ENCODE data around the gene CELSR1. TPM values are rescaled to one million over a fixed set of nuclear protein-coding genes. Genes with fewer than 3 reads are reported as not detected.

CELSR1 gene
- total RNA-seq, 1 donor from 2014 or later, result 8.9 TPM

- TF ChIP-seq, protein P1, sequence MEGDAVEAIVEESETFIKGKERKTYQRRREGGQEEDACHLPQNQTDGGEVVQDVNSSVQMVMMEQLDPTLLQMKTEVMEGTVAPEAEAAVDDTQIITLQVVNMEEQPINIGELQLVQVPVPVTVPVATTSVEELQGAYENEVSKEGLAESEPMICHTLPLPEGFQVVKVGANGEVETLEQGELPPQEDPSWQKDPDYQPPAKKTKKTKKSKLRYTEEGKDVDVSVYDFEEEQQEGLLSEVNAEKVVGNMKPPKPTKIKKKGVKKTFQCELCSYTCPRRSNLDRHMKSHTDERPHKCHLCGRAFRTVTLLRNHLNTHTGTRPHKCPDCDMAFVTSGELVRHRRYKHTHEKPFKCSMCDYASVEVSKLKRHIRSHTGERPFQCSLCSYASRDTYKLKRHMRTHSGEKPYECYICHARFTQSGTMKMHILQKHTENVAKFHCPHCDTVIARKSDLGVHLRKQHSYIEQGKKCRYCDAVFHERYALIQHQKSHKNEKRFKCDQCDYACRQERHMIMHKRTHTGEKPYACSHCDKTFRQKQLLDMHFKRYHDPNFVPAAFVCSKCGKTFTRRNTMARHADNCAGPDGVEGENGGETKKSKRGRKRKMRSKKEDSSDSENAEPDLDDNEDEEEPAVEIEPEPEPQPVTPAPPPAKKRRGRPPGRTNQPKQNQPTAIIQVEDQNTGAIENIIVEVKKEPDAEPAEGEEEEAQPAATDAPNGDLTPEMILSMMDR (IDR thresholded peaks at IDR 0.05; ENCODE audit: borderline replicate concordance), result no peak
- no peak for DNase-seq
- H3K27me3 ChIP-seq (ENCODE audit: low read depth), result peaks cover 20% of the 10 kb centered on the region
- no peak overlapping the region for H3K4me3 ChIP-seq
- intact Hi-C loops (cut with micrococcal nuclease), result no loop called here
- peaks cover 22% of the 10 kb centered on the region for H3K4me1 ChIP-seq
- H3K36me3 ChIP-seq, result no peaks in the 10 kb centered on the region
- H3K9me3 ChIP-seq (replicated peaks), result no peaks in the 10 kb centered on the region
- no peak overlapping the region for H3K27ac ChIP-seq (replicated peaks)
These were observed 120.9 kb downstream of the CELSR1 start for GRCh38 chr22:46416520-46416871.

DNA sequence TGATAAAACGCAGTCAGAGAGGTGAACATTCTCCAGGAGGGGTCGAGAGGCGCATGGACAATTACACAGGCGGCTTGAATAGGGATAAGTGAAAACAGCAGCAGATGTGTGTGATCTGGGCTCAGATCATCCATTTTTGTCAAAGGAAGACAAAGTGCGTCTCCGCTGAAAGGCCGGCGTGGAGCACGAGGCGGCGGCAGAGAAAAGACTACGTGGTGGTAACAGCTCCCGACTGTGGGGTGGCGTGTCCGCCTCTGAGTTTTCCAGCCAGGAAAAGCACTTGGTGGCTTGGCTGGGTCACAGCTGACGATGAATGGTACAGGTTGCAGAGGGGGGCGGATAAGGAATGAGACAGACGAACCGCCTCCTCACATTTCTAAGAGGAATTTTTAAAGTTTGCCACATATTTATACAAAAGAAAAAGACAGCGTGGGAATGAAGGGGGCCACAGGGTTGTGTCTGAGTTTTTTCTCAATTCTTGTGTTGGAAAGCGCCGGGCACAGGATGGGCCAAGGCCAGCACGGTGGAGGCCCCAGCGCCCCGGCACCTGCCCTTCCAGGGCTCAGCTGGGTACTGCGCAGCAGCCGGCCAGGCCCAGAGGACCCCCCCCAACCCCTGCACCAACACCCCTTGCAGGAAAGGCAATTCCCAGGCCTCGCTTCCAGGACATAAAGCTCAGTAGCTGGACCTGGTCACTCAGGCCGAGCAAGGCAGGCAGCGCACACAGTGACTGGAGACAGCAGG, 121.5 kb downstream of the CELSR1 start:
- intact Hi-C loops (cut with micrococcal nuclease), result no loop called here
- no peak overlapping the region for H3K27ac ChIP-seq (replicated peaks)
- H3K27me3 ChIP-seq (ENCODE audit: low read depth), result peaks cover 20% of the 10 kb centered on the region
- no peaks in the 10 kb centered on the region for H3K9me3 ChIP-seq (replicated peaks)
- TF ChIP-seq, protein P1 (IDR thresholded peaks at IDR 0.05; ENCODE audit: borderline replicate concordance), result no peak
- H3K4me1 ChIP-seq, result peaks cover 22% of the 10 kb centered on the region
- H3K4me3 ChIP-seq, result no peak overlapping the region
- H3K36me3 ChIP-seq, result no peaks in the 10 kb centered on the region
- DNase-seq, result no peak

- H3K27me3 ChIP-seq (ENCODE audit: low read depth), result peaks cover 20% of the 10 kb centered on the region
- TF ChIP-seq, protein P1 (IDR thresholded peaks at IDR 0.05; ENCODE audit: borderline replicate concordance), result no peak
- H3K36me3 ChIP-seq, result no peaks in the 10 kb centered on the region
- intact Hi-C loops (cut with micrococcal nuclease), result no loop called here
- no peak for DNase-seq
- H3K9me3 ChIP-seq (replicated peaks), result no peaks in the 10 kb centered on the region
- H3K4me1 ChIP-seq, result peaks cover 22% of the 10 kb centered on the region
- no peak overlapping the region for H3K27ac ChIP-seq (replicated peaks)
- H3K4me3 ChIP-seq, result no peak overlapping the region
These were observed 122.7 kb downstream of the CELSR1 start for GRCh38 chr22:46414704-46415103.

DNA sequence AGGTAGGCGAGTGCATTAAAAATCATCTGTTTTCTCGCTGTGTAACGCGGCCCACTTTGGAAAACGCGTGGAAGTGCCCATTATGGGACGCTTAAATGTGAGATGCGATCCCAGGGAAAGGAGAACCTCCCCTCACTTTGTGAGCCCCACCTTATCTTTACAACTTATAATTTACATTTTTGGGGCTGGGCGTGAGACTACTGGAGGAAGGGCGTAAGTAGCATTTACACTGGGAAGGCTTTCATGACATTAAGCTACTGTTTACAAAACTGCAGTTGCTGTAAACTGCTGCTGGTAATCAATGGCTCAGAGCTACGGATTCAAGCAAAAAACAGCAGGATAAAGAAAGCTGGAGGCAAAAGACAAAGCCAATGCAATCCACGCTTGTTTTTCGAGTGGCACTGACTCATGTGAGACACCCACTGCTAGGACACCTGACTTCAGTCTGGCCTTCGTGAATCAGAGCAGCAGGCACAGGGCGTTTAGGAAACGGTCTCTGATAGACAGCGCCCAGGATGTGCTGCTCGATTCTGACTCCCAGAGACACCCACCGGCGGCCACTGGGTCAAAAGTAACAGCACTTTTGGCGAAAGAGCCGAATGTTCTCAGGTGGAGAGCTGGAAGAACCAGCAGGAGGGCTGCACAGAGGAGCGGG, 123.6 kb downstream of the CELSR1 start:
- Histone ChIP-seq H3K4me1 (peaks cover 20% of the 10 kb centered on the region), H3K27me3 (ENCODE audit: low read depth) (peaks cover 20% of the 10 kb centered on the region), H3K4me3 (no peak overlapping the region), H3K9me3 (replicated peaks) (no peaks in the 10 kb centered on the region), H3K36me3 (no peaks in the 10 kb centered on the region), H3K27ac (replicated peaks) (no peak overlapping the region)
- TF ChIP-seq, protein P1 (IDR thresholded peaks at IDR 0.05; ENCODE audit: borderline replicate concordance), result no peak
- intact Hi-C loops (cut with micrococcal nuclease), result no loop called here
- DNase-seq, result no peak

- no peaks in the 10 kb centered on the region for H3K36me3 ChIP-seq
- intact Hi-C loops (cut with micrococcal nuclease), result no loop called here
- TF ChIP-seq, protein P1 (IDR thresholded peaks at IDR 0.05; ENCODE audit: borderline replicate concordance), result no peak
- peaks cover 8% of the 10 kb centered on the region for H3K27me3 ChIP-seq (ENCODE audit: low read depth)
- no peaks in the 10 kb centered on the region for H3K9me3 ChIP-seq (replicated peaks)
- H3K27ac ChIP-seq (replicated peaks), result no peak overlapping the region
- no peak overlapping the region for H3K4me3 ChIP-seq
- DNase-seq, result no peak
- H3K4me1 ChIP-seq, result peaks cover 6% of the 10 kb centered on the region
These were observed 126.1 kb downstream of the CELSR1 start for GRCh38 chr22:46411347-46411746.
